Gastrocnemius medialis (tissue), 4 donors: Measurements from ENCODE around the gene COA5.

Experiments
- CTCF ChIP-seq, 5 experiments: fragments of 450-650 bp in 3 of 5; fragments of 200-600 bp in 2 of 5; sonication (generic) in 2 of 5; IDR thresholded peaks in 4 of 5; conservative IDR thresholded peaks in 1 of 5; 1 replicate in 4 of 5; 2 replicates in 1 of 5; pipeline ENCODE4 v1.5.1; 2016 to 2019; ENCODE audit warnings: antibody characterized with exemption in 5 of 5, mild to moderate bottlenecking in 3 of 5, moderate library complexity in 3 of 5
- POLR2A ChIP-seq, 2 donors: fragments of 450-650 bp; IDR thresholded peaks; one replicate each; pipeline ENCODE4 v1.6.1; 2017; ENCODE audit warnings: antibody characterized with exemption in 2 of 2, mild to moderate bottlenecking in 2 of 2, moderate library complexity in 2 of 2

DNA sequence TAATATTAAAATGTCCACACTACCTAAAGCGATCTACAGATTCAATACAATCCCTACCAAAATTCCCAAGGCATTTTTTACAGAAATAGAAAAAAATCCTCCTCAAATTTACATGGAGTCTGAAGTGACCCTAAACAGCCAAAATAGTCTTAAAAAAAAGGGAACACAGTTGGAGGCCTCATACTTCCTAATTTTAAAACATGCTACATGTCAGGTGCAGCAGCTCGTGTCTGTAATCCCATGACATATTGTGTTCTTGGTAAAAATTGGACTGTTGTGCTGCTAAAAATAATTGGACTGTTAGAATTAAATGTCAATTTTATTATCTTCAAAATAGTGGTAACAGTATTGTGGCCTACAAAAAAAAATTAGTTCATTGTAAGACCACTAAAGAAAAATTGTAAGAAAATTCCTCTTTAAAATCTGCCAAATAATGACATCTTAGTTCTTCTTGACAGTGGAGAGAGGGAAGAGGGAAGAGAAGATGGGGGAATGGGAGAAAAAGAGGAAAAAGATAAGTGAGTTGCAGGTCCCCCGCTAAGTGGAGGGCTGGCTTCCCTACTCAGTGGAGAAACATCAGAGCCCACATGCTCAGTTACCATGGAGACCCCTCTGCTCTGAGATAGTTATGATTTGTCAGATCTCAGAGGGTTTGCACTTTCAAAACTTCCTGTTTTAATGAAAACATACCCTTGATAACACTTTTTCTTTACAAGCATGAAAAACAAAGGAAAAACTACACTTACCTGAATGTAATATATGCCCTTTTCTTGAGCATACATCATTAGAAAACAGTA is 46.6 kb upstream of the COA5 start:
- TF ChIP-seq CTCF (IDR thresholded peaks at IDR 0.05 in 4 of 5, conservative IDR thresholded peaks at IDR 0.05 in 1 of 5), result no peak
- TF ChIP-seq POLR2A (IDR thresholded peaks at IDR 0.05), result no peak
